Muscle of leg (tissue), 11 donors: Measurements from ENCODE around the gene METTL5. TPM values are rescaled to one million over a fixed set of nuclear protein-coding genes. Genes with fewer than 3 reads are reported as not detected.

ENCODE experiments used
- DNase-seq: peaks from one replicate; pipeline ENCODE4 v3.0.0; 2013
- H3K27ac ChIP-seq: one replicate; pipeline ENCODE4 v1.5.1; 2013; ENCODE audit warnings: mild to moderate bottlenecking, low read length, control low read depth
- H3K27me3 ChIP-seq: one replicate; pipeline ENCODE4 v1.6.1; 2013; ENCODE audit warnings: low read length; ENCODE audit not compliant: control insufficient read depth, insufficient read depth
- H3K36me3 ChIP-seq: one replicate; pipeline ENCODE4 v1.6.1; 2013; ENCODE audit warnings: low read length; ENCODE audit not compliant: control insufficient read depth, insufficient read depth
- H3K4me1 ChIP-seq: one replicate; pipeline ENCODE4 v1.6.1; 2013; ENCODE audit warnings: low read length; ENCODE audit not compliant: control insufficient read depth, insufficient read depth
- H3K4me3 ChIP-seq: one replicate; pipeline ENCODE4 v1.5.1; 2013; ENCODE audit warnings: low read length, control low read depth
- H3K9me3 ChIP-seq: replicated peaks from 2 replicates; pipeline ENCODE4 v1.6.1; 2013; ENCODE audit warnings: low read depth, low read length; ENCODE audit not compliant: control insufficient read depth
- WGBS: methylation state at CpG from one replicate; pipeline ENCODE4 v1.1.5; 2013; ENCODE audit warnings: missing lambda C conversion rate; ENCODE audit not compliant: insufficient coverage; 5-methylcytosine and 5-hydroxymethylcytosine counted together
- polyA plus RNA-seq, 8 donors: library from polyadenylated mRNA; unstranded; fragments of 120-200 nt; gene quantifications; one replicate each; pipeline versions ENCODE4 v1.2.1 to v1.2.3, GENCODE V29; 2013; ENCODE audit warnings: inconsistent platforms in 1 of 8, low replicate concordance in 1 of 8; ENCODE audit not compliant: insufficient read length in 8 of 8, insufficient read depth in 1 of 8
- total RNA-seq: library from RNA; stranded (reverse); fragments of 120-200 nt; gene quantifications from one replicate; pipeline ENCODE4 v1.2.4, GENCODE V29; 2013

METTL5 gene
- total and polyA plus RNA-seq, 9 donors, result 42.4 to 64.2 (median 54.6) TPM

DNA sequence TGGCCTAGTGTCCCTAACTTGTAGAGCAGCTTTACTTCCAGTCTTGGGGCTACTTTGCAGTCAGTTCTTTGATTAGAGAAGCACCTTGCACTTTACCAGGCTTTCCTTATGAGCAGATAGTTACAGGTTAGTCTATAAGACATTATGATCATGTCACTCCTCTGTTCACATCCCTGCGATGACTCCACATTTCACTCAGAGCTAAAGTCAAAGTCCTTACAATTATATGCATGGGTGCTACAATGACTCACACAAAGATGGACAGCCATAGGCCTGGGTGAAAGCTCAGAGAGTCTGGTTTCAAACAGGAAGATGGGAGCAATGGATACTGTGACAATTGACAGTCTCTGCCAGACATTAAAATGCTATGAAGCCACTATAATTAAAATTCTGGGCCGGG is 53.1 kb downstream of the METTL5 start:
- peaks cover 16% of the 10 kb centered on the region for H3K27me3 ChIP-seq
- H3K4me1 ChIP-seq, result peaks cover 5% of the 10 kb centered on the region
- H3K4me3 ChIP-seq, result no peak overlapping the region
- no peak for DNase-seq
- no peaks in the 10 kb centered on the region for H3K9me3 ChIP-seq
- H3K36me3 ChIP-seq, result peaks cover 2% of the 10 kb centered on the region
- WGBS, result 100% methylated on average over 1 of the region's 2 CpGs
- no peak overlapping the region for H3K27ac ChIP-seq

DNA sequence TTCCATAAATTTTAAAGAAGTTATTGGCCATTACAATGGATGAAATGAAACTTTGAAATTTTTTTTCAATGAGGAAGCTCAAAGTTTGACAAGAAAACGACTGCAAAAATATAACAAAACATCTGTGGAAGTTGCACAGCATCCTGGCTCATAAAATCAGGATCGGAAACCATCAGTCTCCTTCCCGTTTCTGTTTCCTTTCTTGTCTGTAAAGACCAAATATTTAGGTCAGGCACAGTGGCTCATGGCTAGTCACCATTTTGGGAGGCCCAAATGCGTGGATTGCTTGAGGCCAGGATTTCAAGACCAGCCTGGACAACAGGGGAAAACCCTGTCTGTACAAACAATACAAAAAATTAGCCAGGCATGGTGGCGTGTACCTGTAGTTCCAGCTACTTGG is 53.7 kb downstream of the METTL5 start:
- WGBS, result 62% methylated on average over 3 of the region's 5 CpGs

DNA sequence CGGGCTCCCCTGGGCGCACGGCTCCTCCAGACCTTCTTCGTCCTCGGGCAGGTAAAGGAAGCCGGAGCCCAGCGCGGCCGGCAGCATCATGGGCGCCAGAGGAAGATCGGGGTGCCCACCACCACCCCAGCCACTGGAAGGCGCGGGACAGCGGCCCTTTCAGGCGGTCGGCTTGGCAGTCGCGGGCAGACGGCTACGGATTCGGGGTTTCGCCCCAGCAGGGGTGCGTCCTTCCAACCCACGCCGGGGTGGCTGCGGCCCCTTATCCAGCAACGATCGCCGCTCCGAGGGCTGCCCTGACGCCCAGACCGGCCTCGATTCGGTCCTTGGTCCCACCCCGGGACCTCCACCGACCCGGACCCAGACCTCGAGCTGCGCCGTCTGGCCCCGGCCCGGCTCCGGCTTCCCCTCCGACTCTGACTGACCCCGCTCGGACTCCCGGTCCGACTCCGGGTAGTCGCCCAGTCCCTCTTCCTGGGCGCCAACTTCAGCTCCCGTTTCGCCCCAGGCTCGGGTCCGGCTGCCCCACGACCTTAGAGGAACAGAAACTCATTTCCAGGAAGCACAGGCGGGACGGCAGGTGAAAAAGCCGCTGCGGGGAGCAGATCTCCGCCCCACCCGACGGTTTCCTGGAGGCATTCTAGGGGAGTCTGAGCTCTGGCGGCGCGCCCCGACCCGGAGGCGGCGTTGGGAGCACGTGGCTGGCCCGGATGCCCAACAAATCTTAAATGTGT is 56.3 kb downstream of the METTL5 start:
- no peaks in the 10 kb centered on the region for H3K9me3 ChIP-seq
- H3K36me3 ChIP-seq, result peaks cover 2% of the 10 kb centered on the region
- peak; percentile 13 for DNase-seq
- peaks cover 5% of the 10 kb centered on the region for H3K4me1 ChIP-seq
- H3K4me3 ChIP-seq, result peak overlapping the region; percentile 21
- WGBS, result 29% methylated on average over 72 of the region's 72 CpGs
- no peak overlapping the region for H3K27ac ChIP-seq
- H3K27me3 ChIP-seq, result peaks cover 16% of the 10 kb centered on the region

More for the DNA sequence above, 53.7 kb downstream of the METTL5 start:
- H3K27ac ChIP-seq, result no peak overlapping the region
- peaks cover 5% of the 10 kb centered on the region for H3K4me1 ChIP-seq
- peaks cover 16% of the 10 kb centered on the region for H3K27me3 ChIP-seq
- DNase-seq, result peak; percentile 30
- H3K36me3 ChIP-seq, result peaks cover 2% of the 10 kb centered on the region
- no peaks in the 10 kb centered on the region for H3K9me3 ChIP-seq
- H3K4me3 ChIP-seq, result no peak overlapping the region

DNA sequence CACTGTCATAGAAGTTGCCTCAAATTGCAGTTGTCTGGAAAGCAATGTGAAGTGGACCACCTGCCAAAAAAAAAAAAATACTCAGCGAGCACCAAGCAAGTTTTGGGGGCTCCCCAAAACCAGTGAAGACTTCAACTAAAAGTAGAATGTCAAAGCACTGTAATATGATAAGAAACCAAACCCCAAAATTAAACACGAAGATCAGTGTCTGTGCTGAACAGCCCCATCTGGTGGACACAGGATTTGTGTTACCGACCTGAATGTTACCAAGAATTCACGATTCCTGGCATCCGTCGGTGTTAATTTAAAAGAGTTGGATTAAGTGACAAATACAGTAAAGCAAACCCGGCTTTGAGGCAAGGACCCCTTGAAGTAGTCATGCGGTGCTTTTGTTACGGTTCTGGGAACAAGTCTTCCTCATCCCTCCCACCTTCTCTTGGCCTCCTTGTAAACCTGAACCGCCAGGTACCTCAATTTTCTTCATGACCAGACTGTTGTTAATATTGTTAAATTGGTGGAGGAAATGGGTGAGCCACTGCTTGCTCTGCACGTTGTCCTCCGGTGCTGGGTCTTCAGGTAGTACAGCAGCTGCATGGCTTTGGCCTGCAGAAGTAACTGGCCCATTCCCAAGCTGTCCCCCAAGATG is 57.3 kb downstream of the METTL5 start:
- H3K36me3 ChIP-seq, result peaks cover 4% of the 10 kb centered on the region
- no peak overlapping the region for H3K27ac ChIP-seq
- H3K4me1 ChIP-seq, result peaks cover 5% of the 10 kb centered on the region
- peaks cover 16% of the 10 kb centered on the region for H3K27me3 ChIP-seq
- no peaks in the 10 kb centered on the region for H3K9me3 ChIP-seq
- peak; percentile 74 for DNase-seq
- WGBS, result 24% methylated on average over 3 of the region's 12 CpGs
- no peak overlapping the region for H3K4me3 ChIP-seq

DNA sequence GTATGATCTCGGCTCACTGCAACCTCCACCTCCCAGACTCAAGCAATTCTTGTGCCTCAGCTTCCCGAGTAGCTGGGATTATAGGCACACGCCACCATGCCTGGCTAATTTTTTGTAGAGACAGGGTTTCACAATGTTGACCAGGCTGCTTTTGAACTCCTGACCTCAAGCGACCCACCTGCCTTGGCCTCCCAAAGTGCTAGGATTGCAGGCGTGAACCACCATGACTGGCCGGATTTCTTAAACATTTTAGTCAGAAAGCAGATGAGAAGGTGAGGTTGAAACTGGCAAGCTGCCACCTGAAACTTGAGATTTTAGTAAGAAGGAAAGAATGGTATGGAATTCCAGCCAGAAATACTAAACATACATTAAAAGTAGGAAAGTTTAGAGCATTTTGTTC is 59.2 kb downstream of the METTL5 start:
- Histone ChIP-seq H3K9me3 (peaks cover 2% of the 10 kb centered on the region), H3K27me3 (peaks cover 16% of the 10 kb centered on the region), H3K27ac (no peak overlapping the region), H3K4me1 (peaks cover 5% of the 10 kb centered on the region), H3K36me3 (peaks cover 5% of the 10 kb centered on the region), H3K4me3 (no peak overlapping the region)
- 73% methylated on average over 6 of the region's 6 CpGs for WGBS
- peak; percentile 5 for DNase-seq

DNA sequence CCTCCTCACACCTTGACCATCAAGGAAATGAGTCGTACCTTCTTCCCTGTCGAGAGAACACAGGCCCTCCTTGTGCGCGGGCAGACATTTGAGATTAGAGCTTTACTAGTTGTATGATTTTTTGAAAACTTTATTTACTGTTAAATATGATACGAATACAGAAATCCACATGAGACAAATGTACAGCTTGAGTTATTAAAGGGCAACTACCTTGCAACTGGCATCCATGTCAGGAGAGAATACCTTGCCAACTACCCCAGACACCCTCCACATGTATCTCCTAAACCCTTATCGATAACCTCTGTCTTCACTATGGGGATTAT is 62.8 kb downstream of the METTL5 start:
- no CpG with 5 or more reads among the region's 6 CpGs for WGBS
- no peak overlapping the region for H3K27ac ChIP-seq
- H3K36me3 ChIP-seq, result peaks cover 4% of the 10 kb centered on the region
- peaks cover 2% of the 10 kb centered on the region for H3K9me3 ChIP-seq
- H3K4me1 ChIP-seq, result no peaks in the 10 kb centered on the region
- no peak overlapping the region for H3K4me3 ChIP-seq
- no peaks in the 10 kb centered on the region for H3K27me3 ChIP-seq
- no peak for DNase-seq

Other genes with a start within 250 kb of the METTL5 start
- 35.2 TPM for gene PPIG, start 240.6 kb downstream of the METTL5 start, total RNA-seq
- gene PPIG, start 240.6 kb downstream of the METTL5 start, polyA plus RNA-seq, result 10 to 100 TPM; 44.5 to 61.0 (median 50.5) TPM
- gene CFAP210, start 130.5 kb downstream of the METTL5 start, total RNA-seq, result not detected
- under 1 TPM; 0.10 to 0.57 (median 0.17) TPM for gene CFAP210, start 130.5 kb downstream of the METTL5 start, polyA plus RNA-seq
- 3.7 TPM for gene PHOSPHO2, start 130.4 kb downstream of the METTL5 start, total RNA-seq
- 1 to 10 TPM; 2.7 to 8.2 (median 4.5) TPM for gene PHOSPHO2, start 130.4 kb downstream of the METTL5 start, polyA plus RNA-seq
- 39.9 TPM for gene KLHL23, start 91.1 kb downstream of the METTL5 start, total RNA-seq
- 10 to 100 TPM; 22.2 to 31.5 (median 29.3) TPM for gene KLHL23, start 91.1 kb downstream of the METTL5 start, polyA plus RNA-seq
- gene SSB, start 26.0 kb downstream of the METTL5 start, total RNA-seq, result 76.4 TPM
- 100 to 1,000 TPM; 105 to 128 (median 116) TPM for gene SSB, start 26.0 kb downstream of the METTL5 start, polyA plus RNA-seq
- 46.5 TPM for gene UBR3, start 2.5 kb upstream of the METTL5 start, total RNA-seq
- 10 to 100 TPM; 30.3 to 52.8 (median 37.8) TPM for gene UBR3, start 2.5 kb upstream of the METTL5 start, polyA plus RNA-seq